Esophagus squamous epithelium (tissue), 4 donors: ENCODE data around the gene XPNPEP2.

Experiments
- CTCF ChIP-seq, 6 experiments: fragments of 450-650 bp in 4 of 6; fragments of 200-600 bp in 2 of 6; sonication (generic) in 2 of 6; IDR thresholded peaks; one replicate each; pipeline ENCODE4 v1.5.1; 2016 to 2019; ENCODE audit warnings: antibody characterized with exemption in 6 of 6, mild to moderate bottlenecking in 4 of 6, moderate library complexity in 4 of 6
- POLR2A ChIP-seq, 4 donors: fragments of 450-650 bp; IDR thresholded peaks; one replicate each; pipeline ENCODE4 v1.6.1; 2017; ENCODE audit warnings: antibody characterized with exemption in 4 of 4, mild to moderate bottlenecking in 4 of 4, moderate library complexity in 3 of 4

GRCh38 chrX:129728061-129728460, 10.7 kb upstream of the XPNPEP2 start:
- TF ChIP-seq POLR2A (IDR thresholded peaks at IDR 0.05) (no peak), CTCF (IDR thresholded peaks at IDR 0.05) (no peak)
